Chondrocyte (in vitro differentiated cells): ENCODE data around the gene ERH. TPM values are rescaled to one million over a fixed set of nuclear protein-coding genes. Genes with fewer than 3 reads are reported as not detected.

ENCODE experiments used
- DNase-seq: peaks from one replicate; pipeline ENCODE4 v3.0.0; 2021; ENCODE audit warnings: mixed read lengths, low spot score
- H3K27ac Mint-ChIP-seq: one replicate; pipeline ENCODE4 v1.8.0; 2021; ENCODE audit warnings: mild to moderate bottlenecking, moderate library complexity, mixed read lengths; ENCODE audit not compliant: unreplicated experiment
- H3K27me3 Mint-ChIP-seq: 2 replicates; pipeline ENCODE4 v1.8.0; 2021; ENCODE audit warnings: low read depth, mixed read lengths
- H3K36me3 Mint-ChIP-seq: 2 replicates; pipeline ENCODE4 v1.8.0; 2021; ENCODE audit warnings: low read depth, mixed read lengths
- H3K4me1 Mint-ChIP-seq: 2 replicates; pipeline ENCODE4 v1.8.0; 2021; ENCODE audit warnings: low read depth, mild to moderate bottlenecking, mixed read lengths
- H3K4me3 Mint-ChIP-seq: one replicate; pipeline ENCODE4 v1.8.0; 2021; ENCODE audit warnings: mild to moderate bottlenecking, moderate library complexity, mixed read lengths; ENCODE audit not compliant: unreplicated experiment
- H3K9me3 Mint-ChIP-seq: 2 replicates; pipeline ENCODE4 v1.8.0; 2021; ENCODE audit warnings: low read depth, mixed read lengths
- total RNA-seq: library from RNA; stranded (reverse); gene quantifications from 3 replicates; pipeline ENCODE4 v1.2.1, GENCODE V29; 2021
- TF ChIP-seq, protein P1 (sequence below): fragments of 200-600 bp; sonication (generic); IDR thresholded peaks from 2 replicates; pipeline ENCODE4 v1.5.0; 2021; ENCODE audit warnings: antibody characterized with exemption, mild to moderate bottlenecking, moderate library complexity

Gene ERH
- total RNA-seq, 1 donor from 2014 or later: 140 TPM

DNA sequence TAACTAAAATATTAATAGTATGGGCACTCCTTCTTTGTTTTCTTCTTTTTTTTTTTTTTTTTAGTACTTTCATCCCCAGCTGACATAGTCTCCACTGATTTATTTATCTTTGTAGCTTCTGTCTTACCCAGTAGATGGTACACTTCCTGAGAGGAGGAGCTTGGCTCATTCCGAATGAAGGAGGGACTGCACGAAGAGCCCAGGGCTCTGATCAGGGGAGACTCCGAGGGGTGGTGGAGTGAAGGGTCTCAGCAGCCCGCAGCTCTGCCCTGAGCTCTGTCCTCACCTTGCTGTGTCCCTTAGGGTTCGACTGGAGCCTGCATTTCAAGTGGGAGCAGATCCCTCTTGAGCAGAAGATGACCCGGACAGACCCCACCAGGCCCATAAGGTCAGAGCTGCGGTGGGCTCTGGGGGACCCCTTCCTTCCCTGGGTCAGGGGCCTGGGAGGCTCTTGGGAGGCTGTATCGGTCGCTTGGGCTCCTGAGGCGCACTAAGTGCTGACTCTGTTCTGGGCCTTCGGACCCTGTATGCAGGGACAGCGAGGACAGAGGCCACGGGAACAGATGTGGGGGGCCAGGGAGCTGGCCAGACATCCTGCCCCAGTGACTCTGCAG is 65.2 kb downstream of the ERH start:
- Mint-ChIP-seq H3K9me3 (no peaks in the 10 kb centered on the region), H3K4me3 (no peak overlapping the region), H3K27me3 (no peaks in the 10 kb centered on the region), H3K4me1 (peaks cover 14% of the 10 kb centered on the region), H3K36me3 (peaks cover 19% of the 10 kb centered on the region), H3K27ac (no peak overlapping the region)
- TF ChIP-seq, protein P1, sequence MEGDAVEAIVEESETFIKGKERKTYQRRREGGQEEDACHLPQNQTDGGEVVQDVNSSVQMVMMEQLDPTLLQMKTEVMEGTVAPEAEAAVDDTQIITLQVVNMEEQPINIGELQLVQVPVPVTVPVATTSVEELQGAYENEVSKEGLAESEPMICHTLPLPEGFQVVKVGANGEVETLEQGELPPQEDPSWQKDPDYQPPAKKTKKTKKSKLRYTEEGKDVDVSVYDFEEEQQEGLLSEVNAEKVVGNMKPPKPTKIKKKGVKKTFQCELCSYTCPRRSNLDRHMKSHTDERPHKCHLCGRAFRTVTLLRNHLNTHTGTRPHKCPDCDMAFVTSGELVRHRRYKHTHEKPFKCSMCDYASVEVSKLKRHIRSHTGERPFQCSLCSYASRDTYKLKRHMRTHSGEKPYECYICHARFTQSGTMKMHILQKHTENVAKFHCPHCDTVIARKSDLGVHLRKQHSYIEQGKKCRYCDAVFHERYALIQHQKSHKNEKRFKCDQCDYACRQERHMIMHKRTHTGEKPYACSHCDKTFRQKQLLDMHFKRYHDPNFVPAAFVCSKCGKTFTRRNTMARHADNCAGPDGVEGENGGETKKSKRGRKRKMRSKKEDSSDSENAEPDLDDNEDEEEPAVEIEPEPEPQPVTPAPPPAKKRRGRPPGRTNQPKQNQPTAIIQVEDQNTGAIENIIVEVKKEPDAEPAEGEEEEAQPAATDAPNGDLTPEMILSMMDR: no peak
- peak; percentile 65 for DNase-seq

- no peaks in the 10 kb centered on the region for H3K27me3 Mint-ChIP-seq
- H3K4me1 Mint-ChIP-seq: peaks cover 12% of the 10 kb centered on the region
- TF ChIP-seq, protein P1: no peak
- no peaks in the 10 kb centered on the region for H3K9me3 Mint-ChIP-seq
- no peak overlapping the region for H3K27ac Mint-ChIP-seq
- H3K4me3 Mint-ChIP-seq: no peak overlapping the region
- DNase-seq: peak; percentile 37
- H3K36me3 Mint-ChIP-seq: peaks cover 22% of the 10 kb centered on the region
Observed at GRCh38 chr14:69331206-69331605, 66.9 kb downstream of the ERH start.

Other genes starting within 250 kb of the ERH start
- 48.1 to 56.9 TPM (median 48.3 TPM) in 3 replicates for gene DCAF5, start 245.2 kb downstream of the ERH start, total RNA-seq
- 25.3 to 28.3 TPM (median 27.0 TPM) in 3 replicates for gene EXD2, start 206.8 kb downstream of the ERH start, total RNA-seq
- gene GALNT16, start 138.1 kb downstream of the ERH start, total RNA-seq: 28.1 to 36.7 TPM (median 34.4 TPM) in 3 replicates
- gene SLC39A9, start 393 bp upstream of the ERH start, total RNA-seq: 78.9 to 94.5 TPM (median 81.3 TPM) in 3 replicates
- gene PLEKHD1, start 86.4 kb upstream of the ERH start, total RNA-seq: 0.08 to 0.15 TPM (median 0.10 TPM) in 3 replicates
- not detected in 3 replicates for gene CCDC177, start 176.6 kb upstream of the ERH start, total RNA-seq
- 49.1 to 51.6 TPM (median 49.3 TPM) in 3 replicates for gene SUSD6, start 213.3 kb upstream of the ERH start, total RNA-seq